Ovary (tissue), 9 donors: ENCODE results near the gene PGM2. TPM values are rescaled to one million over a fixed set of nuclear protein-coding genes. Genes with fewer than 3 reads are reported as not detected.

Experiments
- DNase-seq, 5 donors: peaks; one replicate each; pipeline ENCODE4 v3.0.0-alpha.2; 2019 to 2020
- H3K27ac ChIP-seq, 2 donors: fragments of 200-600 bp; one replicate each; pipeline versions ENCODE4 v1.5.1 to v1.8.0; 2019 to 2022
- H3K27me3 ChIP-seq: fragments of 200-600 bp; one replicate; pipeline ENCODE4 v1.8.0; 2022
- H3K36me3 ChIP-seq: fragments of 200-600 bp; sonication (generic); one replicate; pipeline ENCODE4 v1.5.1; 2019
- H3K4me1 ChIP-seq: one replicate; pipeline ENCODE4 v1.8.1; 2013; ENCODE audit warnings: mild to moderate bottlenecking, moderate library complexity; ENCODE audit not compliant: insufficient read depth
- H3K4me3 ChIP-seq: fragments of 200-600 bp; sonication (generic); one replicate; pipeline ENCODE4 v1.5.1; 2017
- H3K9me3 ChIP-seq, 2 donors: fragments of 200-600 bp in 1 of 2; sonication (generic) in 1 of 2; one replicate each; pipeline versions ENCODE4 v1.5.1 to v1.8.1; 2013 to 2019; ENCODE audit warnings: mild to moderate bottlenecking in 1 of 2, moderate library complexity in 1 of 2
- CTCF ChIP-seq, 3 donors: fragments of 450-650 bp in 2 of 3; fragments of 200-600 bp in 1 of 3; IDR thresholded peaks; one replicate each; pipeline versions ENCODE4 v1.5.1 to v1.8.0; 2016 to 2022; ENCODE audit warnings: antibody characterized with exemption in 3 of 3, mild to moderate bottlenecking in 1 of 3
- EP300 ChIP-seq: sonication (generic); formaldehyde crosslinking; IDR thresholded peaks from one replicate; pipeline ENCODE4 v1.6.1; 2017; ENCODE audit warnings: antibody characterized with exemption
- POLR2A ChIP-seq: fragments of 450-650 bp; IDR thresholded peaks from one replicate; pipeline ENCODE4 v1.6.1; 2017; ENCODE audit warnings: antibody characterized with exemption, mild to moderate bottlenecking, moderate library complexity
- WGBS, 3 donors: extraction: QIAGEN DNeasy Blood & Tissue Kit in 1 of 3; methylation state at CpG; one replicate each; pipeline versions ENCODE4 v1.1.5 to v1.1.7; 2013 to 2017; 5-methylcytosine and 5-hydroxymethylcytosine counted together
- intact Hi-C, 4 donors: fragments of 100-400 bp; cut with DNase I; formaldehyde crosslinking; loops; one replicate each; pipeline versions ENCODE4 v1.11.0 to v1.15.1; 2022 to 2023
- polyA plus RNA-seq, 2 donors: library from polyadenylated mRNA; stranded (reverse); fragments of 200-250 nt in 1 of 2; fragments of 350-450 nt in 1 of 2; fragmentation: Illumina TruSeq in 1 of 2; extraction: RNeasy Lipid Tissue Mini Kit (QIAGEN cat#74804) in 1 of 2; gene quantifications; one replicate each; pipeline ENCODE4 v1.2.3, GENCODE V29; 2013 to 2014
- total RNA-seq, 7 donors: library from RNA; depleted of rRNA in 2 of 7; stranded (reverse); fragments of >200 nt in 2 of 7; fragmentation: NEBNext Ultra II Directional in 3 of 7; extraction: Animal tissue kit (Norgen Biotek cat#: 25700) in 3 of 7; gene quantifications; one replicate each; pipeline versions ENCODE4 v1.1.0 to v1.2.4, GENCODE V29; 2016 to 2023
- donor health status: DM: no; HTN: no; CAD: no; lungs with moderate emphysema.
- donor health status: DM: no; HTN: no; CAD: no.
- donor health status: Bipolar disorder and iron deficiency.
- donor health status: DM: yes; HTN: yes; CAD: no.
- donor health status: DM: no; HTN: no; CAD: no.
- donor health status: DM: yes; HTN: yes; CAD: no.

The PGM2 gene
- total and polyA plus RNA-seq, 9 donors = 11.0 to 31.2 (median 22.2) TPM

- no peaks in the 10 kb centered on the region for H3K9me3 ChIP-seq
- no peak for DNase-seq
- H3K36me3 ChIP-seq = no peaks in the 10 kb centered on the region
- H3K27ac ChIP-seq = no peak overlapping the region
- no peaks in the 10 kb centered on the region for H3K4me1 ChIP-seq
- H3K27me3 ChIP-seq = no peaks in the 10 kb centered on the region
- no peak for TF ChIP-seq EP300
- no peak for TF ChIP-seq POLR2A
- no peak for TF ChIP-seq CTCF (IDR thresholded peaks at IDR 0.05)
- no peak overlapping the region for H3K4me3 ChIP-seq
- 83 to 96% (median 93%) methylated on average over 2 of the region's 2 CpGs for WGBS, 3 donors
- intact Hi-C loops = no loop called here
Observed at GRCh38 chr4:37876156-37876555, 49.7 kb downstream of the PGM2 start.

- no peak overlapping the region for H3K27ac ChIP-seq
Observed at GRCh38 chr4:37879365-37879764, 52.9 kb downstream of the PGM2 start.

GRCh38 chr4:37881811-37882210 lies 55.3 kb downstream of the PGM2 start:
- intact Hi-C loops = no loop called here
- H3K27ac ChIP-seq = no peak overlapping the region
- H3K27me3 ChIP-seq = no peaks in the 10 kb centered on the region
- no peak overlapping the region for H3K4me3 ChIP-seq
- H3K36me3 ChIP-seq = no peaks in the 10 kb centered on the region
- H3K4me1 ChIP-seq = no peaks in the 10 kb centered on the region
- WGBS, 3 donors = 47 to 61% (median 53%) methylated on average over 5 of the region's 5 CpGs
- no peaks in the 10 kb centered on the region for H3K9me3 ChIP-seq
- TF ChIP-seq POLR2A = no peak
- TF ChIP-seq EP300 = no peak
- TF ChIP-seq CTCF (IDR thresholded peaks at IDR 0.05) = no peak
- DNase-seq = no peak

More at GRCh38 chr4:37879365-37879764, 52.9 kb downstream of the PGM2 start:
- no peak for DNase-seq
- intact Hi-C loops = no loop called here
- H3K4me1 ChIP-seq = no peaks in the 10 kb centered on the region
- no peaks in the 10 kb centered on the region for H3K36me3 ChIP-seq
- no peaks in the 10 kb centered on the region for H3K9me3 ChIP-seq
- 93 to 98% (median 94%) methylated on average over 8 of the region's 8 CpGs for WGBS, 3 donors
- no peak for TF ChIP-seq CTCF (IDR thresholded peaks at IDR 0.05)
- no peak overlapping the region for H3K4me3 ChIP-seq
- H3K27me3 ChIP-seq = no peaks in the 10 kb centered on the region

GRCh38 chr4:37882665-37883296 lies 56.3 kb downstream of the PGM2 start:
- H3K27me3 ChIP-seq = no peaks in the 10 kb centered on the region
- no peak overlapping the region for H3K4me3 ChIP-seq
- H3K27ac ChIP-seq = no peak overlapping the region
- TF ChIP-seq POLR2A (no peak), CTCF (IDR thresholded peaks at IDR 0.05) (no peak), EP300 (no peak)
- WGBS, 3 donors = 43 to 48% (median 44%) methylated on average over 4 of the region's 4 CpGs
- H3K9me3 ChIP-seq = no peaks in the 10 kb centered on the region
- intact Hi-C loops = no loop called here
- H3K4me1 ChIP-seq = no peaks in the 10 kb centered on the region
- no peaks in the 10 kb centered on the region for H3K36me3 ChIP-seq
- no peak for DNase-seq
